ENCODE results near the gene TNS1.

- TF ChIP-seq CTCF (IDR thresholded peaks at IDR 0.05; ENCODE audit: poor library complexity) (no peak), EZH2 (IDR thresholded peaks at IDR 0.05; ENCODE audit: borderline replicate concordance) (no peak)
Observed at GRCh38 chr2:217972490-217972889, 30.3 kb downstream of the TNS1 start.

All from hepatocyte (in vitro differentiated cells).